B cell (primary cell): ENCODE data around the gene OAT.

Source experiments
- CTCF ChIP-seq: fragments of 200-600 bp; IDR thresholded peaks from one replicate; pipeline ENCODE4 v1.8.0; 2022; ENCODE audit warnings: antibody characterized with exemption, mild to moderate bottlenecking
- EZH2 ChIP-seq: IDR thresholded peaks from 2 replicates; pipeline ENCODE4 v1.6.1; 2012; ENCODE audit warnings: borderline replicate concordance, low read depth, mild to moderate bottlenecking, moderate library complexity, low read length; ENCODE audit not compliant: insufficient read depth, poor library complexity, severe bottlenecking

GRCh38 chr10:124349231-124349995 is 69.3 kb downstream of the OAT start:
- TF ChIP-seq EZH2 (no peak), CTCF (no peak)
